Measurements from ENCODE around the gene CRYBG1.

The CRYBG1 gene

GRCh38 chr6:106426250-106426970 is 65.9 kb downstream of the CRYBG1 start:
- Histone ChIP-seq H3K36me3 (no peaks in the 10 kb centered on the region), H3K9me3 (no peaks in the 10 kb centered on the region)
- no peak for TF ChIP-seq CTCF (IDR thresholded peaks at IDR 0.05; ENCODE audit: low read depth, low read length)

GRCh38 chr6:106430466-106430865 is 69.9 kb downstream of the CRYBG1 start:
- no peak for DNase-seq
- no peak for TF ChIP-seq CTCF (IDR thresholded peaks at IDR 0.05; ENCODE audit: low read depth, low read length)
- Histone ChIP-seq H3K9me3 (no peaks in the 10 kb centered on the region), H3K36me3 (no peaks in the 10 kb centered on the region), H3K4me3 (ENCODE audit: low read depth, low read length) (no peak overlapping the region), H3K27me3 (peaks cover 22% of the 10 kb centered on the region), H3K4me1 (no peaks in the 10 kb centered on the region)

More at GRCh38 chr6:106426250-106426970, 65.9 kb downstream of the CRYBG1 start:
- Histone ChIP-seq H3K4me1 (no peaks in the 10 kb centered on the region), H3K27me3 (peaks cover 21% of the 10 kb centered on the region), H3K4me3 (ENCODE audit: low read depth, low read length) (no peak overlapping the region)
- DNase-seq = no peak

- H3K4me3 ChIP-seq (ENCODE audit: low read depth, low read length) = no peak overlapping the region
- no peak for DNase-seq
- no peaks in the 10 kb centered on the region for H3K9me3 ChIP-seq
- H3K36me3 ChIP-seq = no peaks in the 10 kb centered on the region
- peaks cover 22% of the 10 kb centered on the region for H3K27me3 ChIP-seq
- no peak for TF ChIP-seq CTCF (IDR thresholded peaks at IDR 0.05; ENCODE audit: low read depth, low read length)
- no peaks in the 10 kb centered on the region for H3K4me1 ChIP-seq
These were observed 70.9 kb downstream of the CRYBG1 start for GRCh38 chr6:106431405-106431804.

- H3K27me3 ChIP-seq = peaks cover 22% of the 10 kb centered on the region
- no peaks in the 10 kb centered on the region for H3K9me3 ChIP-seq
- no peak for TF ChIP-seq CTCF (IDR thresholded peaks at IDR 0.05; ENCODE audit: low read depth, low read length)
- H3K36me3 ChIP-seq = no peaks in the 10 kb centered on the region
- no peak for DNase-seq
- H3K4me1 ChIP-seq = no peaks in the 10 kb centered on the region
- no peak overlapping the region for H3K4me3 ChIP-seq (ENCODE audit: low read depth, low read length)
These were observed 71.5 kb downstream of the CRYBG1 start for GRCh38 chr6:106431972-106432371.

GRCh38 chr6:106434530-106434929 is 74.0 kb downstream of the CRYBG1 start:
- no peak for DNase-seq
- Histone ChIP-seq H3K9me3 (no peaks in the 10 kb centered on the region), H3K27me3 (peaks cover 30% of the 10 kb centered on the region), H3K4me1 (no peaks in the 10 kb centered on the region), H3K4me3 (ENCODE audit: low read depth, low read length) (no peak overlapping the region), H3K36me3 (no peaks in the 10 kb centered on the region)
- TF ChIP-seq CTCF (IDR thresholded peaks at IDR 0.05; ENCODE audit: low read depth, low read length) = no peak

- no peak for TF ChIP-seq CTCF (IDR thresholded peaks at IDR 0.05; ENCODE audit: low read depth, low read length)
- H3K36me3 ChIP-seq = no peaks in the 10 kb centered on the region
- DNase-seq = no peak
- H3K9me3 ChIP-seq = no peaks in the 10 kb centered on the region
- H3K27me3 ChIP-seq = peaks cover 46% of the 10 kb centered on the region
- H3K4me1 ChIP-seq = no peaks in the 10 kb centered on the region
- no peak overlapping the region for H3K4me3 ChIP-seq (ENCODE audit: low read depth, low read length)
These were observed 78.9 kb downstream of the CRYBG1 start for GRCh38 chr6:106439459-106439858.
